Fibroblast of lung (primary cell): ENCODE measurements around the gene COG2.

Experiments
- EZH2 ChIP-seq: IDR thresholded peaks from 2 replicates; pipeline ENCODE4 v1.5.1; 2012; ENCODE audit warnings: low read length, control low read depth, mild to moderate bottlenecking; ENCODE audit errors: missing control alignments
- TF ChIP-seq, protein P1 (sequence below), 2 donors: IDR thresholded peaks in 1 of 2; conservative IDR thresholded peaks in 1 of 2; 1 replicate in 1 of 2; 2 replicates in 1 of 2; pipeline ENCODE4 v1.5.1; 2011 to 2012; ENCODE audit warnings: low read length in 2 of 2, control low read depth in 1 of 2, inconsistent platforms in 1 of 2, low read depth in 1 of 2, mild to moderate bottlenecking in 1 of 2

DNA sequence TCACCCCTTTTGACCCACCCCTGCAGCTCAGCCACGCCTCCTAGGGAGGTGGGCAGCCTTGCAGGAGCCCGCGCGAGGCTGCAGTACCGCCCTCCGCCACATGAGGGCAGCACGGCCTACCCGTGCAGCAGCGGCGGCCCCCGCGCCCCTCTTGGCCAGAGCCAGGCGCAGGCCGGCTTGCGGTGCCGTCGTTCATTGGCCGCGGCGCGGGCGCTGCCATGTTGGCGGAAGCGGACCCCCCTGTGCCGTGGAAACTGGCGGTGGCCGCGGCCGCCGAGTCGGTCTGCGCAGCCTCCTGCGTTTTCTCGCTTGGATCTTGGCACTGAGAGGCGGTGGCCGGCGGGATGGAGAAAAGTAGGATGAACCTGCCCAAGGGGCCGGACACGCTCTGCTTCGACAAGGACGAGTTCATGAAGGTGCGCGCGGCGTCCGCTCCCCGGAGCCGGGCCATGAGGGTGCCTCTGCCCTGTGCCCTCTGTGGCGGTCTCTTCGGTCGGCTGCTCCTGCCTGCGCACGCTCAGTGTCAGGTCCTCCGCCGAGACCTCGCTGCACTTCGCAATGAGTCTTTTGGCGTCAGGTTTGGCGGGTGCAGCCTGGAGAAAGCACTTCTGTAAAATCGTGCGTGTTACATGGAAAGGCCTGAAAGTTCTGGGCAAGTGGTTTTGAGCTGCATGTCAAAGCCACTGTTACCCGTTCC, at the start of gene COG2:
- TF ChIP-seq, protein P1, sequence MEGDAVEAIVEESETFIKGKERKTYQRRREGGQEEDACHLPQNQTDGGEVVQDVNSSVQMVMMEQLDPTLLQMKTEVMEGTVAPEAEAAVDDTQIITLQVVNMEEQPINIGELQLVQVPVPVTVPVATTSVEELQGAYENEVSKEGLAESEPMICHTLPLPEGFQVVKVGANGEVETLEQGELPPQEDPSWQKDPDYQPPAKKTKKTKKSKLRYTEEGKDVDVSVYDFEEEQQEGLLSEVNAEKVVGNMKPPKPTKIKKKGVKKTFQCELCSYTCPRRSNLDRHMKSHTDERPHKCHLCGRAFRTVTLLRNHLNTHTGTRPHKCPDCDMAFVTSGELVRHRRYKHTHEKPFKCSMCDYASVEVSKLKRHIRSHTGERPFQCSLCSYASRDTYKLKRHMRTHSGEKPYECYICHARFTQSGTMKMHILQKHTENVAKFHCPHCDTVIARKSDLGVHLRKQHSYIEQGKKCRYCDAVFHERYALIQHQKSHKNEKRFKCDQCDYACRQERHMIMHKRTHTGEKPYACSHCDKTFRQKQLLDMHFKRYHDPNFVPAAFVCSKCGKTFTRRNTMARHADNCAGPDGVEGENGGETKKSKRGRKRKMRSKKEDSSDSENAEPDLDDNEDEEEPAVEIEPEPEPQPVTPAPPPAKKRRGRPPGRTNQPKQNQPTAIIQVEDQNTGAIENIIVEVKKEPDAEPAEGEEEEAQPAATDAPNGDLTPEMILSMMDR (conservative IDR thresholded peaks at IDR 0.05 in 1 of 2, IDR thresholded peaks at IDR 0.05 in 1 of 2; ENCODE audit: low read depth in 1 of 2, low read length in 2 of 2), result peak; percentile 88 to 96
- no peak for TF ChIP-seq EZH2
